Endothelial cell of umbilical vein (primary cell): ENCODE results near the gene GULP1. TPM values are rescaled to one million over a fixed set of nuclear protein-coding genes. Genes with fewer than 3 reads are reported as not detected.

ENCODE experiments used
- BruUV-seq: library from RNA; stranded (reverse); fragments of 400-500 nt; replicated peaks from 2 replicates; lab custom pipeline; 2021; lab: Mats Ljungman, UMichigan
- CTCF ChIA-PET: fragments of 300-600, 350-600 bp; sonication (Branson Sonifier 250); formaldehyde crosslinking; loops from one replicate; lab custom pipeline; 2021; ENCODE audit warnings: antibody characterized with exemption, inconsistent platforms; lab: Charles Lee
- POLR2A ChIA-PET: fragments of 300-600, 350-600 bp; sonication (Branson Sonifier 250); formaldehyde crosslinking; loops from one replicate; lab custom pipeline; 2021; ENCODE audit warnings: antibody characterized with exemption, inconsistent platforms; lab: Charles Lee
- DNase-seq: peaks from one replicate; pipeline ENCODE4 v3.0.0-alpha.2; 2011; ENCODE audit warnings: low read depth, low spot score
- FAIRE-seq: peaks from 2 replicates; lab custom pipeline; 2011; peaks lifted over from hg19 to GRCh38; lab: Jason Lieb, UNC
- H2AFZ ChIP-seq: 2 replicates; pipeline ENCODE4 v1.6.0; 2012; ENCODE audit warnings: low read depth, low read length, control low read depth, inconsistent platforms
- H3K27ac ChIP-seq: 2 replicates; pipeline ENCODE4 v1.5.1; 2011; ENCODE audit warnings: low read depth, mild to moderate bottlenecking, control low read depth, low read length, moderate library complexity; ENCODE audit not compliant: insufficient read depth
- H3K27me3 ChIP-seq, 2 experiments: 2 replicates each; pipeline versions ENCODE4 v1.6.0 to v1.6.1; 2011; ENCODE audit warnings: low read length in 2 of 2, mixed read lengths in 1 of 2; ENCODE audit not compliant: control insufficient read depth in 2 of 2, insufficient read depth in 2 of 2
- H3K36me3 ChIP-seq, 2 experiments: 2 replicates in 1 of 2; 3 replicates in 1 of 2; pipeline ENCODE4 v1.5.1; 2011; ENCODE audit warnings: low read length in 2 of 2, mild to moderate bottlenecking in 1 of 2, moderate library complexity in 1 of 2; ENCODE audit not compliant: control insufficient read depth in 2 of 2, insufficient read depth in 2 of 2; ENCODE audit errors: extremely low read depth in 1 of 2
- H3K4me1 ChIP-seq: 3 replicates; pipeline ENCODE4 v1.5.1; 2011; ENCODE audit warnings: mild to moderate bottlenecking, low read length; ENCODE audit not compliant: control insufficient read depth, insufficient read depth; ENCODE audit errors: extremely low read depth
- H3K4me2 ChIP-seq: 2 replicates; pipeline ENCODE4 v1.6.1; 2011; ENCODE audit warnings: low read length, control low read depth, mixed read lengths; ENCODE audit not compliant: insufficient read depth
- H3K4me3 ChIP-seq, 3 experiments: fragments of 200-600 bp in 1 of 3; sonication (generic), shearing (Covaris generic) in 1 of 3; replicated peaks in 1 of 3; 2 replicates each; pipeline ENCODE4 v1.5.1; 2011 to 2016; ENCODE audit warnings: control low read depth in 3 of 3, low read length in 3 of 3, mild to moderate bottlenecking in 2 of 3, inconsistent platforms in 1 of 3, low read depth in 1 of 3, moderate library complexity in 1 of 3; ENCODE audit not compliant: insufficient read depth in 1 of 3
- H3K79me2 ChIP-seq: 2 replicates; pipeline ENCODE4 v1.6.0; 2012; ENCODE audit warnings: low read length, inconsistent platforms; ENCODE audit not compliant: control insufficient read depth, insufficient read depth
- H3K9ac ChIP-seq: replicated peaks from 2 replicates; pipeline ENCODE3; 2011; ENCODE audit warnings: low read length, control low read depth; ENCODE audit not compliant: insufficient read depth; ENCODE audit errors: extremely low read depth
- H3K9me1 ChIP-seq: replicated peaks from 3 replicates; pipeline ENCODE4 v1.6.0; 2011; ENCODE audit warnings: mild to moderate bottlenecking, low read length; ENCODE audit not compliant: control insufficient read depth, insufficient read depth; ENCODE audit errors: extremely low read depth
- H3K9me3 ChIP-seq: replicated peaks from 2 replicates; pipeline ENCODE4 v1.5.1; 2012; ENCODE audit warnings: low read length, inconsistent platforms; ENCODE audit not compliant: control insufficient read depth, insufficient read depth
- H4K20me1 ChIP-seq: replicated peaks from 2 replicates; pipeline ENCODE3; 2011; ENCODE audit warnings: mild to moderate bottlenecking, low read length; ENCODE audit not compliant: control insufficient read depth, insufficient read depth; ENCODE audit errors: extremely low read depth
- EZH2 ChIP-seq: IDR thresholded peaks from 2 replicates; pipeline ENCODE4 v1.6.1; 2012; ENCODE audit warnings: borderline replicate concordance, low read depth, mild to moderate bottlenecking, moderate library complexity, low read length, inconsistent platforms; ENCODE audit not compliant: severe bottlenecking
- FOS ChIP-seq: IDR thresholded peaks from 2 replicates; pipeline ENCODE4 v1.6.1; 2011; ENCODE audit warnings: mild to moderate bottlenecking, low read length, moderate library complexity, borderline replicate concordance; ENCODE audit not compliant: insufficient read depth
- GATA2 ChIP-seq: IDR thresholded peaks from 2 replicates; pipeline ENCODE4 v1.7.0; 2011; ENCODE audit warnings: low read depth, mild to moderate bottlenecking, moderate library complexity, mixed read lengths, low read length; ENCODE audit not compliant: insufficient read length, insufficient read depth
- JUN ChIP-seq: IDR thresholded peaks from 2 replicates; pipeline ENCODE4 v1.6.1; 2011; ENCODE audit warnings: borderline replicate concordance, low read depth; ENCODE audit not compliant: insufficient read length, insufficient read depth
- MYC ChIP-seq: IDR thresholded peaks from one replicate; pipeline ENCODE4 v1.6.1; 2011; ENCODE audit warnings: mild to moderate bottlenecking, low read depth, low read length
- POLR2A ChIP-seq: IDR thresholded peaks from 2 replicates; pipeline ENCODE4 v1.6.1; 2012; ENCODE audit warnings: low read depth, mild to moderate bottlenecking, control low read depth, low read length
- POLR2AphosphoS5 ChIP-seq: IDR thresholded peaks from 2 replicates; pipeline ENCODE4 v1.6.1; 2012; ENCODE audit warnings: low read depth, mild to moderate bottlenecking, control low read depth, low read length, moderate library complexity; ENCODE audit not compliant: insufficient read depth
- dilution Hi-C: fragments of 300-500 bp; cut with MboI; formaldehyde crosslinking; loops from one replicate; pipeline ENCODE4 v1.15.0; 2019; ENCODE audit warnings: low sequenced_read_pairs; ENCODE audit not compliant: extremely low pct_ligation_motif_present
- intact Hi-C: fragments of 100-400 bp; cut with micrococcal nuclease; formaldehyde crosslinking; loops from one replicate; pipeline ENCODE4 v1.10.0; 2022
- polyA plus RNA-seq, 4 experiments: library from polyadenylated mRNA; depleted of rRNA in 3 of 4; stranded (reverse) in 3 of 4; unstranded in 1 of 4; fragments of >200 nt; gene quantifications; 2 replicates each; pipeline versions ENCODE4 v1.2.1 to v1.2.3, GENCODE V29; 2011 to 2012; ENCODE audit warnings: missing spikeins in 1 of 4
- total RNA-seq: library from RNA; stranded (reverse); gene quantifications from 2 replicates; pipeline ENCODE4 v1.2.3, GENCODE V29; 2021
- TF ChIP-seq, protein P1 (sequence below), 2 donors: IDR thresholded peaks; 1 replicate in 1 of 2; 2 replicates in 1 of 2; pipeline ENCODE4 v1.5.1; 2011; ENCODE audit warnings: low read length in 2 of 2, mild to moderate bottlenecking in 2 of 2, moderate library complexity in 2 of 2, control low read depth in 1 of 2, inconsistent platforms in 1 of 2, low read depth in 1 of 2; ENCODE audit not compliant: insufficient read depth in 1 of 2; ENCODE audit errors: extremely low read depth in 1 of 2
- TF ChIP-seq, protein P2 (sequence below): IDR thresholded peaks from 2 replicates; pipeline ENCODE4 v1.6.1; 2011; ENCODE audit not compliant: insufficient read depth, insufficient read length

The GULP1 gene
- total and polyA plus RNA-seq, 2 donors (not counting 3 experiments of a cell fraction or from before 2014, with no cell fraction given) = 24.4 to 53.8 TPM

DNA sequence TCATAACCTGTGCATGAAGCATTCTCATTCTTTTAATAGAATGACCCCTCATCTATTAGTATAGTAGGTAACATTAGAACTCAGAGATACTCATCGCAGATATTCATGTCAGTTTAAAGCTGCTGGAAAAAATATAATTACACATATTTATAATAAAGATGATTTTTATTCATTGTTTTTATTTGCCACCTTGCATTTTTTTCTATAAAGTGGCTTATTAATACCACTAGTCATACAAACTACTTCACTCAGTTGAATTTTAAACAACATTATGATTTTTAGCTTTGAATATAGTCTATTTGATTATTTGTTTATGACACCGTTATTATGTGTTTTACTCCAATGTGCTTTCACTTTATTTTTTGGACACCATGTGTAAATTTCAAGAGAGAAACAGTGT is 23.9 kb upstream of the GULP1 start:
- ChIA-PET CTCF (interaction anchor here (1.0 to 1.4 kb wide), 3 partner anchors 10 to 26 kb away, joined by 3 to 4 read pairs (median 3); no protein-coding TSS in a partner anchor), POLR2A (no interaction called here)
- Histone ChIP-seq H4K20me1 (no peaks in the 10 kb centered on the region), H3K27ac (no peak overlapping the region), H3K9me1 (no peaks in the 10 kb centered on the region), H3K4me1 (no peaks in the 10 kb centered on the region), H3K27me3 (no peaks in the 10 kb centered on the region), H3K79me2 (no peaks in the 10 kb centered on the region), H2AFZ (no peak overlapping the region), H3K36me3 (no peaks in the 10 kb centered on the region), H3K4me3 (no peak overlapping the region), H3K9ac (no peak overlapping the region), H3K4me2 (no peak overlapping the region), H3K9me3 (no peaks in the 10 kb centered on the region)
- BruUV-seq = no TSS peak
- no peak for FAIRE-seq
- no peak for DNase-seq
- TF ChIP-seq EZH2 (no peak), POLR2AphosphoS5 (no peak), FOS (no peak), POLR2A (no peak), MYC (no peak), JUN (no peak), GATA2 (no peak)
- TF ChIP-seq, protein P1, sequence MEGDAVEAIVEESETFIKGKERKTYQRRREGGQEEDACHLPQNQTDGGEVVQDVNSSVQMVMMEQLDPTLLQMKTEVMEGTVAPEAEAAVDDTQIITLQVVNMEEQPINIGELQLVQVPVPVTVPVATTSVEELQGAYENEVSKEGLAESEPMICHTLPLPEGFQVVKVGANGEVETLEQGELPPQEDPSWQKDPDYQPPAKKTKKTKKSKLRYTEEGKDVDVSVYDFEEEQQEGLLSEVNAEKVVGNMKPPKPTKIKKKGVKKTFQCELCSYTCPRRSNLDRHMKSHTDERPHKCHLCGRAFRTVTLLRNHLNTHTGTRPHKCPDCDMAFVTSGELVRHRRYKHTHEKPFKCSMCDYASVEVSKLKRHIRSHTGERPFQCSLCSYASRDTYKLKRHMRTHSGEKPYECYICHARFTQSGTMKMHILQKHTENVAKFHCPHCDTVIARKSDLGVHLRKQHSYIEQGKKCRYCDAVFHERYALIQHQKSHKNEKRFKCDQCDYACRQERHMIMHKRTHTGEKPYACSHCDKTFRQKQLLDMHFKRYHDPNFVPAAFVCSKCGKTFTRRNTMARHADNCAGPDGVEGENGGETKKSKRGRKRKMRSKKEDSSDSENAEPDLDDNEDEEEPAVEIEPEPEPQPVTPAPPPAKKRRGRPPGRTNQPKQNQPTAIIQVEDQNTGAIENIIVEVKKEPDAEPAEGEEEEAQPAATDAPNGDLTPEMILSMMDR (IDR thresholded peaks at IDR 0.05; ENCODE audit: extremely low read depth in 1 of 2, insufficient read depth in 1 of 2, low read depth in 1 of 2, low read length in 2 of 2) = no peak
- TF ChIP-seq, protein P2, sequence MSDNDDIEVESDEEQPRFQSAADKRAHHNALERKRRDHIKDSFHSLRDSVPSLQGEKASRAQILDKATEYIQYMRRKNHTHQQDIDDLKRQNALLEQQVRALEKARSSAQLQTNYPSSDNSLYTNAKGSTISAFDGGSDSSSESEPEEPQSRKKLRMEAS = no peak
- dilution Hi-C loops (no loop called here), intact Hi-C loops (no loop called here)
